Neuronal stem cell (in vitro differentiated cells): Measurements from ENCODE around the gene FARSB.

Experiments
- DNase-seq: peaks from one replicate; pipeline ENCODE4 v3.0.0-alpha.2; 2013; ENCODE audit warnings: low spot score
- H2AFZ ChIP-seq: one replicate; pipeline ENCODE4 v1.6.1; 2013; ENCODE audit warnings: mild to moderate bottlenecking, low read length, inconsistent platforms
- H2AK5ac ChIP-seq: 2 replicates; pipeline ENCODE4 v1.6.1; 2013; ENCODE audit warnings: low read depth, mild to moderate bottlenecking, inconsistent platforms, low read length, moderate library complexity, mixed read lengths
- H2BK120ac ChIP-seq: 2 replicates; pipeline ENCODE4 v1.6.1; 2013; ENCODE audit warnings: low read depth, mild to moderate bottlenecking, inconsistent platforms, low read length, moderate library complexity, mixed read lengths
- H2BK12ac ChIP-seq: one replicate; pipeline ENCODE4 v1.6.1; 2013; ENCODE audit warnings: low read length, inconsistent platforms
- H2BK15ac ChIP-seq: 2 replicates; pipeline ENCODE4 v1.6.1; 2013; ENCODE audit warnings: mild to moderate bottlenecking, low read length, inconsistent platforms, mixed read lengths
- H2BK5ac ChIP-seq: one replicate; pipeline ENCODE4 v1.6.1; 2013; ENCODE audit warnings: inconsistent platforms, mild to moderate bottlenecking, low read length, moderate library complexity
- H3K14ac ChIP-seq: one replicate; pipeline ENCODE4 v1.6.1; 2013; ENCODE audit warnings: low read length, inconsistent platforms
- H3K18ac ChIP-seq: 2 replicates; pipeline ENCODE4 v1.6.1; 2013; ENCODE audit warnings: low read length, inconsistent platforms
- H3K23ac ChIP-seq: 2 replicates; pipeline ENCODE4 v1.6.1; 2013; ENCODE audit warnings: low read depth, mild to moderate bottlenecking, mixed read lengths, low read length, inconsistent platforms; ENCODE audit not compliant: poor library complexity
- H3K27ac ChIP-seq: replicated peaks from 3 replicates; pipeline ENCODE4 v1.5.1; 2013; ENCODE audit warnings: low read length, inconsistent platforms
- H3K27me3 ChIP-seq, 3 experiments: 2 replicates each; pipeline ENCODE4 v1.6.1; 2013; ENCODE audit warnings: low read length in 3 of 3, mild to moderate bottlenecking in 2 of 3, inconsistent platforms in 1 of 3, low read depth in 1 of 3, mixed read lengths in 1 of 3, moderate library complexity in 1 of 3; ENCODE audit not compliant: control insufficient read depth in 3 of 3, insufficient read depth in 3 of 3
- H3K36me3 ChIP-seq, 2 donors: replicated peaks in 1 of 2; 2 replicates each; pipeline ENCODE4 v1.6.1; 2013; ENCODE audit warnings: low read length in 2 of 2; ENCODE audit not compliant: control insufficient read depth in 2 of 2, insufficient read depth in 2 of 2
- H3K4ac ChIP-seq: 2 replicates; pipeline ENCODE4 v1.6.1; 2013; ENCODE audit warnings: inconsistent platforms, mild to moderate bottlenecking, low read length, moderate library complexity
- H3K4me1 ChIP-seq, 2 donors: 1 replicate in 1 of 2; 2 replicates in 1 of 2; pipeline ENCODE4 v1.6.1; 2013; ENCODE audit warnings: low read length in 2 of 2, low read depth in 1 of 2; ENCODE audit not compliant: control insufficient read depth in 2 of 2, insufficient read depth in 1 of 2
- H3K4me2 ChIP-seq: one replicate; pipeline ENCODE4 v1.6.1; 2013; ENCODE audit warnings: mild to moderate bottlenecking, low read length, inconsistent platforms; ENCODE audit not compliant: insufficient read depth, poor library complexity, severe bottlenecking
- H3K4me3 ChIP-seq, 2 donors: 2 replicates each; pipeline ENCODE4 v1.5.1; 2013; ENCODE audit warnings: low read length in 2 of 2, mild to moderate bottlenecking in 2 of 2, inconsistent platforms in 1 of 2, moderate library complexity in 1 of 2
- H3K79me1 ChIP-seq: one replicate; pipeline ENCODE4 v1.6.1; 2013; ENCODE audit warnings: low read depth, mild to moderate bottlenecking, inconsistent platforms, low read length, moderate library complexity
- H3K9ac ChIP-seq: one replicate; pipeline ENCODE4 v1.6.1; 2013; ENCODE audit warnings: mild to moderate bottlenecking, low read depth, low read length, inconsistent platforms; ENCODE audit not compliant: poor library complexity
- H3K9me3 ChIP-seq, 2 donors: replicated peaks in 1 of 2; 2 replicates each; pipeline versions ENCODE3 to v1.6.1; 2013; ENCODE audit warnings: low read length in 2 of 2, mild to moderate bottlenecking in 2 of 2, inconsistent platforms in 1 of 2, low read depth in 1 of 2, mixed read lengths in 1 of 2, moderate library complexity in 1 of 2; ENCODE audit not compliant: control insufficient read depth in 2 of 2, insufficient read depth in 1 of 2
- H4K8ac ChIP-seq: one replicate; pipeline ENCODE4 v1.6.1; 2013; ENCODE audit warnings: low read depth, mild to moderate bottlenecking, inconsistent platforms, low read length, moderate library complexity
- H4K91ac ChIP-seq: one replicate; pipeline ENCODE4 v1.6.1; 2013; ENCODE audit warnings: low read length, low read depth, mild to moderate bottlenecking, inconsistent platforms; ENCODE audit not compliant: poor library complexity
- WGBS, 2 donors: extraction: QIAGEN DNeasy Blood & Tissue Kit; methylation state at CpG; one replicate each; pipeline ENCODE4 v1.1.7; 2013; ENCODE audit warnings: missing lambda C conversion rate in 2 of 2, mixed read lengths in 1 of 2; ENCODE audit not compliant: insufficient read length in 2 of 2, insufficient replicate concordance in 1 of 2; ENCODE audit errors: extremely low coverage in 2 of 2; 5-methylcytosine and 5-hydroxymethylcytosine counted together

Gene FARSB

GRCh38 chr2:222563936-222564335 is 92.0 kb downstream of the FARSB start:
- peaks cover 3 to 35% of the 10 kb centered on the region in 2 donors for H3K36me3 ChIP-seq
- H3K23ac ChIP-seq = no peak overlapping the region
- DNase-seq = no peak
- no peak overlapping the region for H3K9ac ChIP-seq
- H2BK15ac ChIP-seq = no peak overlapping the region
- H3K27me3 ChIP-seq = peaks cover 0 to 2% (median 0%) of the 10 kb centered on the region in 3 experiments
- H2BK120ac ChIP-seq = no peak overlapping the region
- H3K9me3 ChIP-seq = no peaks in the 10 kb centered on the region
- H2BK5ac ChIP-seq = no peak overlapping the region
- H4K8ac ChIP-seq = no peak overlapping the region
- no peak overlapping the region for H2AK5ac ChIP-seq
- H2BK12ac ChIP-seq = no peak overlapping the region
- no peak overlapping the region for H3K4ac ChIP-seq
- H3K79me1 ChIP-seq = no peaks in the 10 kb centered on the region
- H3K14ac ChIP-seq = no peak overlapping the region
- no peak overlapping the region for H3K4me3 ChIP-seq
- no CpG with 5 or more reads among the region's 6 CpGs for WGBS, 2 donors
- H4K91ac ChIP-seq = no peak overlapping the region
- H3K4me2 ChIP-seq = no peak overlapping the region
- peak overlapping the region; percentile 68 for H3K18ac ChIP-seq
- H3K4me1 ChIP-seq = peaks cover 0 to under 1% of the 10 kb centered on the region in 2 donors
- no peak overlapping the region for H2AFZ ChIP-seq
- no peak overlapping the region for H3K27ac ChIP-seq

DNA sequence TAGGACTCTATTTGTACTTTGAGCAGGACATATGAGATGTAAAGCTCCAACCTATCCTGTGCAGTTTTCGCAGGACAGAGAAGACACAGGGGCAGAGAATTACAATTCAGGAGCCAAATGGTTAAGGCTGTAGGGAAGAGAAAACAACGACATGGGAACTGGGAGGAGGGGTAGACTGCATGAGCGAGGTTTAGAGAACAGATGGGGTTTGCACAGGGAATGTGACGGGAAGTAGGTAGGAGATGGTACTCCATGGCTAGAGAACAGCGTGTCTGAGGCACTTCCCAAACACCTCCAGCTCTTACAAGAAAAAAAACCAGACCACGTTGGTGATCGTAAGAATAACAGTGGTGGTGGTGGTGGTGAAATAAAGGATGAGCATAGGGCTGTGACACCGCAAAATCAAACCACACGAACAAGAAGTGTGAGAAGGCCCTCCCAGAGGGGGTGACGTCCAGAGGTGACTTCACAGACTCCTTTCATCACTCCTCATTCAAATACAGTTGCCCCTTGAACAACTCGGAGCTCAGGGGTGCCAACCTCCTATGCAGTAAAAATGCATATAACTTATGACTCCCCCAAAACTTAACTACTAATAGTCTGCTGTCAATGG is 92.7 kb downstream of the FARSB start:
- Histone ChIP-seq H4K8ac (no peak overlapping the region), H3K27ac (no peak overlapping the region), H2BK15ac (no peak overlapping the region), H3K18ac (no peak overlapping the region), H3K14ac (no peak overlapping the region), H3K9ac (no peak overlapping the region), H3K9me3 (no peaks in the 10 kb centered on the region), H2BK12ac (no peak overlapping the region), H3K4me2 (no peak overlapping the region), H2BK5ac (no peak overlapping the region), H3K4me3 (no peak overlapping the region), H3K36me3 (peaks cover 3 to 29% of the 10 kb centered on the region in 2 donors), H2AFZ (no peak overlapping the region), H3K27me3 (peaks cover 0 to 2% (median 0%) of the 10 kb centered on the region in 3 experiments), H3K4ac (no peak overlapping the region), H4K91ac (no peak overlapping the region), H3K4me1 (no peaks in the 10 kb centered on the region), H2AK5ac (no peak overlapping the region), H2BK120ac (no peak overlapping the region), H3K79me1 (no peaks in the 10 kb centered on the region), H3K23ac (no peak overlapping the region)
- DNase-seq = no peak
- no CpG with 5 or more reads among the region's 11 CpGs for WGBS, 2 donors

DNA sequence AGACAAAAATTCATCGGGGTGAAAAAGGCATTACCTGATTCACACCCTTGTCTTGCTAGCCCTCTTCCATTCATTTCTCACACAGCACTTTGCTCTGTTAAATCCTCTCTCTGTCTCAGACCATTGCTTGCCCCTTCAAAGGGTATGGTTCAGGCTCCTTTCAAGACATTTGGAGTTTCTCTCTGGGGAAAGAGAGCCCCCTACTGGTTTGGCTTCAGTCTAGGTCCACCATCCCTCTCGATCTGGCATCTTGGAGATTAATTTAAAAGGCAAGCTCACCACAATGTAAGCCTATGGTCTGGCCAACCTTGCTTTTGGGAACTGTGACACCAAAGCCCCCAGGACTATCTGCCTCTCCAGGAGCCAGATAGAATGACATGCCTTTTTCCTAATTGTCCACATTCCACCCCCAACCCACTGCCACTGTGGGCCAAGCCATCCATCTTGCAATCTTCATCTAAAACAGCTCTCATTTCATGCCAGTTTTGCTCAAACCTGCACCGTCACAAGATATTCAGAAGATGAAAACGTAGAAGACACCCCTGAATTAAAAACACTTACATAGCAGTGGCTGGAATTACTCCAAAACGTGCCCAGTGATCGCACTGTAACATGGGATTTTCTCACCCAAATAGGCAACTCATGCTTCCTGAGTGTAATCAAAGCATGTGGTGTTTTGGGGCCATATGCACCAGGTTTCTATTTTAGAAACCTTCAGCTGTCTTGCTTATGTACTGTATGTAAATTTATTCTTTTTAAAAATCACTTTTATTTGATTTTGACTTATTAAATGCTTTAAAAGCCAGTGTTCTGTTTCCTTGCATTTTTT is 93.9 kb downstream of the FARSB start:
- H4K8ac ChIP-seq = no peak overlapping the region
- no peak overlapping the region for H2BK5ac ChIP-seq
- H3K4me1 ChIP-seq = no peaks in the 10 kb centered on the region
- H2AFZ ChIP-seq = no peak overlapping the region
- peak; percentile 78 for DNase-seq
- no peak overlapping the region for H3K23ac ChIP-seq
- no peak overlapping the region for H3K4ac ChIP-seq
- H2BK12ac ChIP-seq = no peak overlapping the region
- no peak overlapping the region for H2AK5ac ChIP-seq
- H3K4me2 ChIP-seq = no peak overlapping the region
- no peak overlapping the region for H3K27ac ChIP-seq
- no peak overlapping the region for H3K9ac ChIP-seq
- H3K36me3 ChIP-seq = peaks cover 3 to 18% of the 10 kb centered on the region in 2 donors
- no peak overlapping the region for H3K4me3 ChIP-seq
- H3K18ac ChIP-seq = no peak overlapping the region
- H2BK120ac ChIP-seq = no peak overlapping the region
- no peak overlapping the region for H3K14ac ChIP-seq
- peaks cover 0 to 2% (median 0%) of the 10 kb centered on the region in 3 experiments for H3K27me3 ChIP-seq
- no peaks in the 10 kb centered on the region for H3K79me1 ChIP-seq
- H4K91ac ChIP-seq = no peak overlapping the region
- H2BK15ac ChIP-seq = no peak overlapping the region
- no peaks in the 10 kb centered on the region for H3K9me3 ChIP-seq
- WGBS, 2 donors = no CpG with 5 or more reads among the region's 6 CpGs

DNA sequence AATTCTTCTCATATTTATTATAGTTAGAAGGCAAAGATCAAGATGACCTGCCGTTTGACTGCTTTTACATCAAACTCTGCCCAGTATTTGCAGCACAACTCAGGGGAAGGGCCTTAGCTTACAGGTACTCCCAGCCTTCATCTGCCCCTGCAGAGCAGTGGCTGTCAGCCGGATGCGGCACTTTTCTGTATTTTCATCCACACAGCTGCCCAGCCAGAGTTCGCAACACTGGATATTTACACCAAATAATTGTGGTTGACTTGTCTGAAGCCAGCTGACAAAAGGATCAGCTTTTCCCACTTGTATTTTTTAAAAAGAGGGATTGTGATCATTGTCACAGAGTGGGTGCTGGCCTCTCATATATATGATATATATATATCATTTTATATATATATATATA is 94.7 kb downstream of the FARSB start:
- H3K9ac ChIP-seq = no peak overlapping the region

More for the DNA sequence above, 94.7 kb downstream of the FARSB start:
- Histone ChIP-seq H3K14ac (no peak overlapping the region), H2AK5ac (no peak overlapping the region), H2BK15ac (no peak overlapping the region), H2AFZ (no peak overlapping the region), H2BK12ac (no peak overlapping the region), H3K4me3 (no peak overlapping the region), H3K79me1 (no peaks in the 10 kb centered on the region), H3K4me2 (no peak overlapping the region), H3K27me3 (peaks cover 0 to 2% (median 0%) of the 10 kb centered on the region in 3 experiments), H3K18ac (no peak overlapping the region), H3K9me3 (no peaks in the 10 kb centered on the region), H3K4me1 (no peaks in the 10 kb centered on the region), H4K8ac (no peak overlapping the region), H4K91ac (no peak overlapping the region), H2BK5ac (no peak overlapping the region), H3K36me3 (peaks cover 0 to 9% of the 10 kb centered on the region in 2 donors), H3K27ac (no peak overlapping the region), H2BK120ac (no peak overlapping the region), H3K4ac (no peak overlapping the region), H3K23ac (no peak overlapping the region)
- WGBS, 2 donors = no CpG with 5 or more reads among the region's 4 CpGs
- no peak for DNase-seq
